Keratinocyte (primary cell): Measurements from ENCODE around the gene MET.

ENCODE experiments used
- EZH2 ChIP-seq: IDR thresholded peaks from one replicate; pipeline ENCODE4 v1.6.1; 2012; ENCODE audit warnings: inconsistent platforms, mild to moderate bottlenecking, low read length, moderate library complexity
- TF ChIP-seq, protein P1 (sequence below), 3 experiments: IDR thresholded peaks in 1 of 3; conservative IDR thresholded peaks in 1 of 3; optimal IDR thresholded peaks in 1 of 3; 2 replicates in 2 of 3; 3 replicates in 1 of 3; pipeline versions ENCODE3 to v1.5.1; 2011; ENCODE audit warnings: low read length in 3 of 3, mild to moderate bottlenecking in 3 of 3, moderate library complexity in 2 of 3, control low read depth in 1 of 3, inconsistent platforms in 1 of 3; ENCODE audit not compliant: insufficient read depth in 2 of 3; ENCODE audit errors: extremely low read depth in 1 of 3

DNA sequence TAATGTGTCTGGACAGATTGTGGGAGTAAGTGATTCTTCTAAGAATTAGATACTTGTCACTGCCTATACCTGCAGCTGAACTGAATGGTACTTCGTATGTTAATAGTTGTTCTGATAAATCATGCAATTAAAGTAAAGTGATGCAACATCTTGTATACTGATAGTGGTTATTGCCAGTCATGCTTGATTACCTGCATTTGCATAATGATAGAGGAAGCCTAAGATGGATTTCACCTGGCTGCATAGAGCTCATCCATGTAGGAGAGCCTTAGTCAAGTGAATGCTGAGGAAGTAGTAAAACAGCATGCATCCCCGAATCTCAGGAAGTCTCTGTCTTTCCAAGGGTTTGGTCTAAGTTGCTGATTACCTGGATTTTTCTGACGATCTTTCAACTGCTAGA is 126.2 kb downstream of the MET start:
- TF ChIP-seq, protein P1, sequence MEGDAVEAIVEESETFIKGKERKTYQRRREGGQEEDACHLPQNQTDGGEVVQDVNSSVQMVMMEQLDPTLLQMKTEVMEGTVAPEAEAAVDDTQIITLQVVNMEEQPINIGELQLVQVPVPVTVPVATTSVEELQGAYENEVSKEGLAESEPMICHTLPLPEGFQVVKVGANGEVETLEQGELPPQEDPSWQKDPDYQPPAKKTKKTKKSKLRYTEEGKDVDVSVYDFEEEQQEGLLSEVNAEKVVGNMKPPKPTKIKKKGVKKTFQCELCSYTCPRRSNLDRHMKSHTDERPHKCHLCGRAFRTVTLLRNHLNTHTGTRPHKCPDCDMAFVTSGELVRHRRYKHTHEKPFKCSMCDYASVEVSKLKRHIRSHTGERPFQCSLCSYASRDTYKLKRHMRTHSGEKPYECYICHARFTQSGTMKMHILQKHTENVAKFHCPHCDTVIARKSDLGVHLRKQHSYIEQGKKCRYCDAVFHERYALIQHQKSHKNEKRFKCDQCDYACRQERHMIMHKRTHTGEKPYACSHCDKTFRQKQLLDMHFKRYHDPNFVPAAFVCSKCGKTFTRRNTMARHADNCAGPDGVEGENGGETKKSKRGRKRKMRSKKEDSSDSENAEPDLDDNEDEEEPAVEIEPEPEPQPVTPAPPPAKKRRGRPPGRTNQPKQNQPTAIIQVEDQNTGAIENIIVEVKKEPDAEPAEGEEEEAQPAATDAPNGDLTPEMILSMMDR (optimal IDR thresholded peaks at IDR 0.05 in 1 of 3, IDR thresholded peaks at IDR 0.05 in 1 of 3, conservative IDR thresholded peaks at IDR 0.05 in 1 of 3; ENCODE audit: extremely low read depth in 1 of 3, insufficient read depth in 2 of 3, low read length in 3 of 3): no peak
- TF ChIP-seq EZH2: no peak
